GM10847 (cell line): ENCODE measurements around the gene ITGB5.

Experiments
- POLR2A ChIP-seq: IDR thresholded peaks from 2 replicates; pipeline ENCODE4 v1.6.1; 2011; ENCODE audit not compliant: insufficient read length; ENCODE audit errors: extremely low read depth

Gene ITGB5

DNA sequence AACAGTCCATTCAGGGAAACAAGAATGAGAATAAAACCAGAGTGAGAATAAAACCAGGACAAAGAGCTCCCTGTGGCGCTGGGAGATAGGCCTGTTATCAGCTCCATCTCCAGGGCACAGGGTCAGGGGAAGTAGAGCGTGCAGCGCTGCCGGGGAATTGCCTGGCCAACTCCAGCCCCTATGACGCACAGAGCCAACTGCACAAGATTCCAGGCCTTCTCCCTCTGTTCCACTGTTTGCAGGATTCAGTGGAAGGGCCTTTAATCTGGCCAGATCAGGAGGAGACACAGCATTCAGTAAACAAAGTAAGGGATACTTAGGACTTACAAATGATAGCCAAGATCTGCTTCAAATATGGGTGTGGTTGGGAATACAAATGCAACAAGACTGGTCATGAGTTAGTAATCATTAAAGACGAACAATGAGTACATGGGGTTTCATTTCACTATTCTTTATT is 49.4 kb downstream of the ITGB5 start:
- no peak for TF ChIP-seq POLR2A

DNA sequence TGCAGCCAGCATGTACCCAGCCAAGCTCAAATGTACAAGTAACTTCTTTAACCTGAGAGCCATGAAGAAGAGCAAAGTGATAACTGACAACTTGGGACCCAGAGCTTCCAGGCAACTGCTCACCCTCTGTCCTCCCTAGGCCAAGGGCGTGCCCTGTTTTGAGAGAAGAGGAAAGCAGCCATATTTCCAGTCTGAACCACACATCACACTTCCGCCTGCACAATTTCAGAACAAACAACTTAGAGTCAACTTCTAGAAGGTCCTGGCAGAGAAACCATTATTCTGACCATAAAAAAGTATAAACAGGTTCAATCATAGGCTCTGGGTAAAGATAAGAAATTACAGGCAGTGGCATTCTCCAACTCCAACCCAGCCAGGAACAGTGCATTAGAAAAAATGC is 50.1 kb downstream of the ITGB5 start:
- TF ChIP-seq POLR2A: no peak

DNA sequence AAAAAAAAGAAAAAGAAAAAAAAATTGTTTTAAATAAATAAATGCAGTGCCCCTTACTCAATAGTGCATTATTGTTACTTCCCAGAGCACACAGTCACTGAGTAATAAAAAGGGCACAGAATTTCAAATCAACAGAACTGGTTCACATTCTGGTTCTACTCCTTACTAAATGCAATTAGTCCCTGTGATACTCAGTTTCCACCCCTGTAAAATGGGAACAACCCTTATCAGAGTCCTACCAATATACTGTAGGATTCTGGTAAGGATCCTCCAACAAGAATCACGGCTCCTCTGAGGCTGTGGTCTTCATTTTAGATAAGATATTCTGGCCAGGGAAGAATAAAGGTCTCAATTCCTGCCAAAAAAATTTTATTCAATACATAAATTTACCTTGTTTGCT is 50.7 kb downstream of the ITGB5 start:
- no peak for TF ChIP-seq POLR2A

DNA sequence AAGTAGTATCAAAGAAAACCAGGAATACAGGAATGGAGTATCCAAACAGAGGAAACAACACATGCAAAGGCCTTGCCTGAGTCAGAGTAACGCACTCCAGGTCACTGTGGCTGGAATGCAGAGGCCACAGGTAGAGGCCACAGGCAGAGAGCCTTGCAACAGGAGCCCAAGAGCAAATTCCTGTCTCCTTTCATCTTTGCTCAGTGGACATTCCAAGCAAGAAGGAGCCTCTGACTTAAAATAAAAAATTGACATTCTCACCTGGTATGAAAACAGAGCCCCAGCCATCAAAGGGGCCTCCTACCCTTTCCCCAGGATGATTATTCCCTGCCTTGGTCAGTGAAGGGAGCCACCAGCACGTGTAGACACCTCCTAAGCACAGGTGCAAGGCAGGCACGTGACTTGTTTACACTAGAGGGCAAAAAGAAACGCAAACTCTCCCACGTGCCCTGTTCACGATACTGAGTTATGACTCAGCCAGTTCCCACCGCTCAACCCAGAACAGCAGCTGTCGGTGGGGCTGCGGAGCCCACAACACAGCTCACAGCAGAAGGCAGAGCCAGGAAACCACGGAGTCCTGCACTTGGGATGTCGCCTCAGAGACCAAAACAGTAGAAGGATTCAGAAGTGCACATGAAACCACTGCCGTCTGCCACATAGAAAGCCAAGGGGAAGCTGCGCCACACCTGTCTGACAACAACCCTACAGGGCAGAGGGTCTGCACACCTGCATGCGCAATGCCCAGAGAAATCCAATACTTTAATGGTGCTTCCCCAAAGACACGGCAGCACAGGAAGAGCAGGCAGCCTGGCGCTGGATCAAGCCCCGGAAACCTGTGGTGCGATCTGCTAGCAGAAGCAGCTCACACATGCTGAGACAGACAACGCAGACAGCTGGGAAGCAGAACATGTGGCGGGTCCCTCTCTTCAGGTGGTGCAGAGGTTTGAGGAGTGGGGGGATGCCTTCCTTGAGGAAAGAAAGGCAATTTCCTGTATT is 52.1 kb downstream of the ITGB5 start:
- TF ChIP-seq POLR2A: no peak

DNA sequence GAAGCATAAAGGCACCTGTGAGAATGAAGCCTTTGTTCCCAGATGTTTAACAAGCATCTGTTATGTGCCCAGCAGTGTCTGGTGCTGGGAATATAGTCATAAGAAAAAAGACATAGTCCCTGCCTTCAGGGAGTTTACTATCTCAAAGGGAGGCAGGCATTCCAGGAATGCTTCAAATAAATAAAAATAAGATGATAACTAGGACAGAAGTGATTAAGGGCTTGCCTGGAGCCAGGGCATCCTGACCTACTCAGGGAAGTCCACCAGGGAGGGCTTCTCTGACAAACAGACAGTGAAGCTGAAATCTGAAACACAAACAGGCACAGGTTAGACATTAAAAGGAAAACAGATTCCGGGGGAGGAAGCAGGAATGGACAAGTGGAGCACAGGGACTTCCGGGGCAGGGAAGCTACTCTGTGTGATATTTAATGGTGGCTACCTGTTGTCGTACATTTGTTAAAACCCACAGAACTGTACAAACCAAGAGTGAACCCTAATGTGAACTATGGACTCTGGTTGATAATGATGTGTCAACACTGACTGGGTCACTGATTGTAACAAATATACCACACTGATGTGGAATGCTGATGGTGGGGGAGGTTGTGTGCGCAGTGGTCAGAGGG is 53.3 kb downstream of the ITGB5 start:
- no peak for TF ChIP-seq POLR2A

DNA sequence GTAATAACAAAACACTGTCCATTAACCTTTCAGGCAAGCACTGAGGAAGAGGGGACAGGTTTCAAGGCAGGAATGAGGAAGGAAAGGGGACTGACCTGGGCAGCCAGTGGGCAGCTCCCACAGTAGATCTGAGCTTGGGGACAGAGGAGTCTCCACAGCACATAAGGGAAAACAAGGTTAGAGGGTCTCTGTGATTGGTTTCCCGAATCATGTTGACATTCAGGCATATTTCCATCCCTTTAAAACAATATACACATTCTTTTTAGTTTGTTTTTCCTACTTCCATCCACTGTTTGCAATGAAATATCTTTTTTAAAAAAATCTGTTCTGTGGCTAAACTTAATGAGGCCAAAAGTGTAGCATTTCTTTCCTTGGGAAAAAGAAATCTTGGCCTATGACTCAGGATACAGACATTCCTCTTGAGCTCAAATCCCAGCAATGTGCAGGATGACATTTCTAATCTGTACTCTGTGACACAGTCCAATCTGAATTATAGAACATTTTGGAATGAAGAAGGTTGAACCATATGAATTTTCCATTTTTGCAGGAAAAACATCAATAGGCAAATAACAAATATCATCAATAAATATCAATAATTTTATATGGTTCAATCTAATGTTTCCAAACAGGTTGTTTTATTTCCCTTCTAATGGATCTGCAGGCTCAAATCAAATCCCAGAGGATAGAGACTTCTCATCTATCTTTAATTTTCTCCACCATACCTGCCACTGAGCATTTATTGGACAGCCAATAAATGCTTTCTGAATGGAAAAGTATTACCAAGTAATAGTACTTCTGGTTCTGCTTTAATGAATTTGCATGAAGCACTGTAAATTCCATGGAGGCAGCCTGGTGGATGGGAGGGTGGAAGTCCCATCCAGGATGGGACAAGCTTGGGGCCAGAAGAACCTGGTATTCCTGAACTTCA is 54.1 kb downstream of the ITGB5 start:
- no peak for TF ChIP-seq POLR2A

DNA sequence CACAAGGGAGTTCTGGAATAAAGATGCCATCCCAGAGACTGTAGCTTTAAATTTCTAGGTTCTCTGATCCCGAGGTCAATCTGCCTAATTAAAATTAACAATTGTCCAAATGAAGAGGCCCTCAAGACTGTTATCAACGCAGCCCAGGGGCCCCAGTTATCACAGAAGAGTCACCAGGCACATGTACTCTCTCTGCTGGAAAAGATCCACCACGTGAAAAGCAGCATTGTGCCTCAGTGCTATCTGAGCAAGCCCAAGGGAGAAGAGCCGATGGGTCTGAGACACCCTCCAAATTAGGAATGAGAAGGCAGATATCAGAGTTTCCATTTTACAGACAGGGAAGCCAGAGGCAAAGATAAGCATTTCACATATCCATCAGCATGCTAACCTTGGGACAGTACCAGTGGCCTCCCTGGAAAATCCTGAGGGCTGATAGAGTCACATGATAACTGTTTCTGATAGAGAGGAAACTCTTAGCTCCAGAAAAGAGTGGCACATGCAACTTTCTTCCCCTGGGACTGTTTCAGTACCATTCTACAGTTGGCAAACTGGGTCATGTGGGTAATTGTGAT is 55.5 kb downstream of the ITGB5 start:
- TF ChIP-seq POLR2A: no peak

DNA sequence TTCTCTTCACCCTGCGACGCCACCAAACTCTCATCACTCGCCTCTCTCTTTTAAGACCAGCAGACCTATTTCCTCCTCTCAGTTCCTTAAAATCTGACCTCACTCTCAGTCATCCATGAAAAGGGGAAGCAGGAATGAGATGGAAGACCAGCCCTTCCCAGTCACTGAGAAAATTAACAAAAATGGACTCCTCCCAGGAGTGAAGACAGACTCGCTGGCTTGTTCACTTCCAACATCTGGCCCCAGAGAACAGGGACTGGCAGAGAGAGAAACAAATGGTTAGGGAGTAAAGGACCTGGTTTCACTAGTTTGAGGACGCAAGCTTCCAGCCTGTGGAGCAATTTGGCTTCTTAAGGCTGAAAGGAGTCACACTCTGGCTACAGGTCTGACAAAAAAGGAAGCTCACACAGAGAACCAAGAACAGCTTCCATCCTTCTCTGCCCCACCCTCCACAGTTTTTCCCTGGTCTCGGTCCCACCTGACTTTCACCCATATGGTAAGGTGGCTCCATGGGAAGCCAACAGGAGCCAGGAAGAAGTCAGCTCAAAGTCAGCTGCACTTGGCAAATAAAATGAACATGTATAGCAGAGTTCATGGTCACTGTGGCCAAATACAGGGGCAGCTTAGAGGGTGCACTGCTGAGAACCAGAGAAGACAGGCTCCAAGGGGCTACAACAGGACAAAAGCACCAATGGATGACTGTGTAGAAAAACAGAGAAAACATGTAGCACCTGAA is 57.2 kb downstream of the ITGB5 start:
- TF ChIP-seq POLR2A: no peak

DNA sequence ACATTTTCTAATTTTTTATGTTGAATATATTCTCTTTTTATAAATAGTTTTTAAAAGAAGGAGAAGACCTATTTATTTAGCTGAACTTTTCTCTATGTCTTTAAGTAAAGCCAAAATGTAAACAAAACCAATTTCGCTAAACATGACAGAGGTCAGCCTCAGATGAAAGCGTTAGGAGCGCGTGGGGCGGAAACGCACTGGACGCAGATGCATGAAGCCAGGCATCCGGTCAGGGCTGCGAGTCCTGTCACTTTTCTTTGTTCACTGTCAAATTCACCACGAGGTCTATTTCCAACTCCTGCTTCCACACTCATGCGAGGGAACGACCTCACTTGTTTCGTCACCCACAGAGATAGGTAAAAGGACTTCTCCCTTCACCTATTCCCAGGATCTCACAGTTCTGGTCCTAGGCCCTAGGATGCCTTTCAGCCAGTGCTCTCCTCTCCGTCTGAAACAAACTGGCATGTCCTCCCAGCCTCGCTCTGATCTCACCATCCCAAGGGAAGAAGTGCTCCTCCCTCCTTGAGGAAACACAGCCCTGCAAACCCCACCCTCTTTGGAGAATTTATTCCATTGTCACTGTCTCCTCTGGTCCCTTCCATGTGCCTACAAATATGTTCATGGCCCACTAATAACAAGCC is 57.9 kb downstream of the ITGB5 start:
- TF ChIP-seq POLR2A: no peak

DNA sequence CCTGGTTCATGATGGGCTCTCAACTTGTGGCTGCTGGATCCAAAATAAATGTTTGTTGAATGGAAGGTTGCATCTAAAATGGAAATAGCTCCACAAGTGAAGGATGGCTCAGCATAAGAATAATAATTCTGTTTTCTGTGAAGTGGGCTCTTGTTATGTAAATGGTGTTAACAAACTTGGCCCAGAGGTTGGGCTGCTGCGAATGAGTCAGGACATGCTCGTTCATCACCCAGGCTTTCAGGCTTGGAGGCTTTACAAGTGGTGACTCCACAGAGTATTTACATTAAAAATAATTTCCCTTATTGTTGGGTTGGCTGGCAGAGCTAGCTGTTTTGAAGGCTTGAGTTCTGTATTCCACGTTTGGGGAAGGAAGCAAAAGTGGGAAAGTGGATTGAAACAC is 60.5 kb downstream of the ITGB5 start:
- TF ChIP-seq POLR2A: no peak

DNA sequence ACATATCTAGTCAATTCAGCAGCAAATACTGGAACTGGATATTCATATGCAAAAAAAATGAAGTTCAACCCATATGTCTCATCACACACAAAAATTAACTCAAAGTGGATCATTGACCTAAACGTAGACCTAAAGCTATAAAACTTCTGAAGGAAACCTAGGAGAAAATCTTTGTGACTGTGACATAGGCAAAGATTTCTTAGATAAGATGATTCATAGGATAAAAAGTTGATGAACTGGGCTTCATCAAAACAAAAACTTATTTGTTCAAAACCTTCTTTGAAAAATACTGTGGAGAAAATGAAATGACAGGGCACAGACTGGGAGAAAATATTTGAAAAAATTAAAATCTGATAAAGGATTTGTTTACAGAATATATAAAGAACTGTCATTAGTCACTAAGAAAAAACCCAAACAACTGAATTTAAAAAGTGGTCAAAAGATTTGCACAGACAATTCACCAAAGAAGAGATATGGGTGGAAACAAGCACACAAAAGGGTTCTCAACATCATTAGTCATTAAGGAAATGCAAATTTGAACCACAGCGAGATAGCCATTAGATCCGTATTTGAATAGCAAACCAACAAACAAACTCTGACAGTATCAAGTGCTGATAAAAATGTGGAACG is 62.8 kb downstream of the ITGB5 start:
- no peak for TF ChIP-seq POLR2A

DNA sequence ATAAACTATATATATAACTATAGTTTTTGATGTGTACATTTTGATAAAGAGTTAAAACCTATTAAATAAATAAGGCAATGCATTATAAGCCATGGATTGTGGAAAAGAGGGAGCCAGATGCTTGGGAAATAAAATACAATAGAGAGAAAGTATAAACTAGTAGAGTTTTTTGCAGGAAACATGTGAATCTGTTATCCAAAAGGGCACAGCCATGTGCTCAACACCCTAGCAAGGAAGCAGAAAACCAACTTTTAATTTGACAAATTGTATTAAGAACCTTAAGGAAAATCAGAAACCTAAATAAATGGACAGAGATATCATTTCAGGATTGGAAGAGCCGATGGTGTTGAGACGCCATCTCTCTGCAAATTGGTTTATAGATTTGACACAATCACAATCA is 63.5 kb downstream of the ITGB5 start:
- TF ChIP-seq POLR2A: no peak

DNA sequence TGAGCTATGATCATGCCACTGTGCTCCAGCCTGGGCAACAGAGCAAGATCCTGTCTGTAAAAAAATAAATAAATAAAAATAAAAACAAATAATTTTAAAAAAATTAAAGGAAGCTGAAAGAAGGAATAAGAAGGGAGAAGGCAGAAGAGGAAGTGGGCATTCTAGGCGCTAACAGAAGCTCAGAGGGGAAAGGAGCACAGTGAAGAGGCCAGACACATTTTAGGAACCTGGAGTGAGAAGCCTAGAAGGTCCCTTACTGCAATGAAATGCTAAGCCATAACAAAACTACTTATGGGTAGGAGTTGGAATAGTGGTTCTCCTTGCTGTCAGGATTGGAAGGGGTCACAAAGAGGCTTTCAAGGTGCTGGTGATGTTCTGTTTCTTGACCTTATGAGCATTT is 64.0 kb downstream of the ITGB5 start:
- TF ChIP-seq POLR2A: no peak
